ENCODE data around the gene HCN1.

HCN1 gene

GRCh38 chr5:45281081-45281480 lies 415.1 kb downstream of the HCN1 start:
- DNase-seq (ENCODE audit: low spot score): no peak

GRCh38 chr5:45279109-45279508 lies 417.1 kb downstream of the HCN1 start:
- DNase-seq (ENCODE audit: low spot score): no peak

- DNase-seq (ENCODE audit: low spot score): no peak
Measured at GRCh38 chr5:45277860-45278259, 418.3 kb downstream of the HCN1 start.

- no peak for DNase-seq (ENCODE audit: low spot score)
Measured at GRCh38 chr5:45274241-45274640, 421.9 kb downstream of the HCN1 start.

- no peak for DNase-seq (ENCODE audit: low spot score)
Measured at GRCh38 chr5:45271626-45272025, 424.6 kb downstream of the HCN1 start.

GRCh38 chr5:45264447-45264846 lies 431.7 kb downstream of the HCN1 start:
- DNase-seq (ENCODE audit: low spot score): no peak

GRCh38 chr5:45262061-45262590 lies 434.1 kb downstream of the HCN1 start:
- DNase-seq (ENCODE audit: low spot score): no peak

GRCh38 chr5:45261125-45261524 lies 435.1 kb downstream of the HCN1 start:
- DNase-seq (ENCODE audit: low spot score): no peak

- DNase-seq (ENCODE audit: low spot score): no peak
Measured at GRCh38 chr5:45260292-45260691, 435.9 kb downstream of the HCN1 start.

- DNase-seq (ENCODE audit: low spot score): no peak
Measured at GRCh38 chr5:45252978-45253377, 443.2 kb downstream of the HCN1 start.

GRCh38 chr5:45252541-45252940 lies 443.6 kb downstream of the HCN1 start:
- no peak for DNase-seq (ENCODE audit: low spot score)

- DNase-seq (ENCODE audit: low spot score): no peak
Measured at GRCh38 chr5:45225571-45226031, 470.6 kb downstream of the HCN1 start.

GRCh38 chr5:45205403-45205961 lies 490.7 kb downstream of the HCN1 start:
- no peak for DNase-seq (ENCODE audit: low spot score)

All from AG20443 (cell line).